HG03571 (cell line): ENCODE results near the gene WDFY4.
"Not testable (repeated sequence)": the region's sequence is repeated elsewhere in the genome, so short reads cannot be mapped to it uniquely, and the experiment has no call there.

Experiments
- ATAC-seq: cut with Tn5 transposase; IDR thresholded peaks from one replicate; pipeline ENCODE4 v1.9.1; 2021; ENCODE audit not compliant: unreplicated experiment

The WDFY4 gene

GRCh38 chr10:48684792-48685623 is at the start of gene WDFY4:
Gene WDFY4 (plus strand): TSS chr10:48684873. CDS start chr10:48709733, 24,860 bp downstream.
- ATAC-seq, result peak; percentile 63

GRCh38 chr10:48634984-48635557 is 49.6 kb upstream of the WDFY4 start:
- no peak for ATAC-seq

DNA sequence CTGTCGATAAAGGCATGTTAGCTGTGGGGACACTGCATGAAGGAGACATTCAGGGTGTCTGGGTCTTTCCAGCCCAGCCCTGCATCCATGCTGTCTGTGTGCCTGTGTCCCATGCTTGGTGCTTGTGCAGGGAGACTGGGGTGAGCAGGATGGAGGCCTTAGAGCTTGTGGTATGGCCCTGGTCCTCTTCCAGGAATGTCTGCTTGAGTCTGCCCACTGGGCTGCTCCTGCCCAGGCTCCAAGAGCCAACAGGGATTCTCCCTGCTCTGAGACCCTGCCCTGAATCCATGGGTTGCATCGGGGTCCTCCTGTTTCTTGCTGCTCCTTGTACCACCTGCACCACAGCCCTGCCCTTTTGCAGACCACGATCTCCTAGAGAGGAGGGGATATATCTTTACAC is 48.4 kb upstream of the WDFY4 start:
- ATAC-seq, result no peak

DNA sequence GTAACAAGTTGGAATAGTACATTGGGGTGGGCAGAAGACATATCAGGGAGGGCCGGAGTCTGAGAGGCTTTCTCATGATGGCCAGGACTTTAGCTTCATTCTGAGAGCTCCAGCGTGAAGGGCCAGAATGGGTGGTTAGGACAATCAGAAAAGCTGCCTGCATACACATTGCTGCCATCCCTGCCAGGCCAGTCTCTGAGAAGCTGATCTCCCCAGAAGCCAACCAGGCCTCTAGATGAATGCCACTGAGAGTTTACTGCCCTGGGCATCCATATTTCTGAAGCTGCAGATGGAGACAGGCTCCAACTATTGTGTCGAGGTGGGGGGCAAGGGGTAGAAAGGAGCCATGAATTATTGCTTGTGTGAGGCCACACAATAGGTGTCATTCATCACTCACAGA is 47.8 kb upstream of the WDFY4 start:
- ATAC-seq, result no peak

DNA sequence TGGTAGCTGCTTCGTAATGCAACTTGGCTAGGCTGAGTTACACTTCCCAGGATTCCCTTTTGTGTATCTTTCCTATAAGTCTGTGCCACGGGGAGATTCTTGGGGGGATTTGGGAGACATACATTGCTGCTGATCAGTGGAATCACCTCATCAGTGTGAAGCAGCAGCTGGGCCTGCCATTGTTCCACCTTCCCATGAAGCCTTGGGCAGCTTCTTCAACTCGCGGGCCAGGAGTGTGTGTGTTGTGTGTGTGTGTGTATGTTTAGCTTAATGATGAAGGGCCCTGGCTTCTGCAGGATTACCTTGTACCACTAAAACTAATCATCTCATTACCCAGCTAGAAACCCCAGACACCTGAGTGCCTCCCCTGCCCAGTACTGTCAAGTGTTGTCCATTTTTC is 46.5 kb upstream of the WDFY4 start:
- ATAC-seq, result no peak

- ATAC-seq, result no peak
Measured at GRCh38 chr10:48638739-48639527, 45.7 kb upstream of the WDFY4 start.

GRCh38 chr10:48639632-48640031 is 45.0 kb upstream of the WDFY4 start:
- ATAC-seq, result no peak

DNA sequence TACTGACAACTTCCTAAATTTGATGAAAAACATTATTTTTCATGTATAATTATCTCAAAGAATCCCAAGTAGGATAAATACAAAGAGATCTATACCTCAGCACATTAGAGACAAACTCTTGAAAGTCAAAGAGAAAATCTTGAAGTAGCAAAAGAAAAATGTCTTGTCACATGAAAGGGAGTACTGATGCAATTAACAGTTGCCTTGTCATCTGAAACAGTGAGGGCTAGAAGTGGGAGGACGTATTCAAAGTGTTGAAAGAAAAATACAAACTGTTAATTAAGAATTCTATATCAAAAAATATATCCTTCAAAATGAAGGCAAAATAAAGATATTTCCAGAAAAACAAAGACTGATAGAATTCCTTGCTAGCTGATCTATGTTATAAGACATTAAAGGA is 44.3 kb upstream of the WDFY4 start:
- ATAC-seq, result no peak

- ATAC-seq, result not testable (repeated sequence)
Measured at GRCh38 chr10:48641099-48641690, 43.5 kb upstream of the WDFY4 start.

- ATAC-seq, result no peak
Measured at GRCh38 chr10:48645600-48645999, 39.1 kb upstream of the WDFY4 start.

- ATAC-seq, result not testable (repeated sequence)
Measured at GRCh38 chr10:48647073-48647472, 37.6 kb upstream of the WDFY4 start.

DNA sequence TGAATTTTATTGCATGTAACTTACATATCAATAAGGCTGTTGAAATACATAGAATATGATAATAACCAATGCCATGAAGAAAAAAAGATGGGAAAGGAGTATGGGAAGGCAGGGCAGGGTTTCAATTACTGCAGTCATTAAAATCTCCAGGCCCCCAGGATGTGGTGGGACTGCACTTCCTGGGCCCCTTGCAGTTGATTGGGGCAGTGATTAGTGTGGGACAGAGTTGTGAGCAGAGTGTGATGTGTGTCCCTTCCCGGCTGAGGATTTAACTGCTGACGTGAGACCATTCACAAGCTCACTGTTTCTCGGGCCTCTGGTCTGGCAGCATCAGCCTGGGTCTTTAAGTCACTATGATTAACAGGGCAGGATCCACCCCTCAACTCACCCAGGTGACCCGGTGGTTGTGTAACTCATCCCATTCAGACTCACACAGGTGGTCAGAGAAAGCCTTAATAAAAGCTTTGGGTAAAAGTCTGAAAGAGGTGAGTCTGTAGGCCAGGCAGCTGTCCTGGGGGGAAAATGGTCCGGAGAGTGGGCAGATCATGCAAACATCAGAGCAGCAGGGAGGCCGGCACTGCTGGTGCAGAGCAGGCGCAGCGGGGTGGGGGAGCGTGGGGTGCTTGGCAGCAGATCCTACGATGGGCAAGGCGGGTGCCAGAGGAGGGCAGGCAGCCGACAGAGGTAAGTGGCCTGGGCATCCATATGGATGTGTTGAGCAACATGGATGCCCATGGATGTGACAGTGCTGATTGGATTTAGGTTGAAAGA is 36.3 kb upstream of the WDFY4 start:
- no peak for ATAC-seq

- ATAC-seq, result no peak
Measured at GRCh38 chr10:48649349-48649944, 35.2 kb upstream of the WDFY4 start.

DNA sequence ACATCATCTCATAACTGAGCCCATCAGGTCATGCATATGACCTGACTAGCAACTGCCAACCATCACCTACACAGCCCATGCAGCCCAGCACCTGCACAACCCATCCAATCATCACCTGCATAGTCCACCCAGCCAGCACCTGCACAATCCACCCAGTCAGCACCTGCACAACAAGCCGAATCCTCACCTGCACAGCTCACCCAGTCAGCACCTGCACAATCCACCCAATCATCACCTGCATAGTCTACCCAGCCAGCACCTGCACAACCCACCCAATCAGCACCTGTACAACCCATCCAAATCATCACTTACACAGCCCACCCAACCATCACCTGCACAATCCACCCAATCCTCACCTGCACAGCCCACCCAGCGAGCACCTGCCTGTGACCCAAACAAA is 33.4 kb upstream of the WDFY4 start:
- ATAC-seq, result no peak

DNA sequence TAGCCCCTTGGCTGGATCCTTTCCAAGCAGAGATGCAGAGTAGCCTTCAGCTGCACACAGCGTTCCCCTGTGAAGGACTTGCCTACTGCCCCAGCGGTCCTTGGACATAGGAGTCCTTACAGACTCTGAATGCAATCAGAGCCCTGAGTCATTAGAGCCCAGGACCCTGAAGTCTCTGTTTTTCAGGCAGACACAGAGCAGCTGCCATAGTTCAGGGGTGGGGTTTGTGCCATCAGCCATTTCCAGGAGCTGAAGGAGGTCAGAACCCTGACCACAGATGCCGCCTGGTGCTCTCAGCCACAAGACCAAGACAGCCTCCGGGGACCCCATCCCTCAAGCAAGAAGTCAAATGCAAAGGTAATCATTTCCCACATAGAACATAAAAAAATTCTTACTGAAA is 32.8 kb upstream of the WDFY4 start:
- ATAC-seq, result no peak

DNA sequence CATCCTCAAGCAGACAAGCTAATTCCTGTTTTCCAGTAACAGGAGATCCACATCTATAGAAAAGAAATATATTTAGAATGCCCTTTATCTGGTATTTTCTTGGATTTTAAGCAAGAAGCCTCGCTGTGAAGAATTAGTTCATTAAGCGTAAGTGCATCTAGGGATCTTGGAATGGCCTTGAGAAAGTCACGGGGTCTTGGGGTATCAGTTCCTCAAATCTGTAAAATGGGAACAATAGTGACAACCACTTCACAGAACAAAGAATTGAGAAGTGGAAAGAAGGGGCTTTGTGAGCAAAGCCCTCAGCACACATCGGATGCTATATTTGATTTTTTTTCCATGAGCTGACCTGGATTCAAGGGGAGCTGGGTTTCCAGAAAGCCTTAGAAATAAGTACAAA is 32.3 kb upstream of the WDFY4 start:
- ATAC-seq, result no peak

- no peak for ATAC-seq
Measured at GRCh38 chr10:48653347-48653746, 31.3 kb upstream of the WDFY4 start.

DNA sequence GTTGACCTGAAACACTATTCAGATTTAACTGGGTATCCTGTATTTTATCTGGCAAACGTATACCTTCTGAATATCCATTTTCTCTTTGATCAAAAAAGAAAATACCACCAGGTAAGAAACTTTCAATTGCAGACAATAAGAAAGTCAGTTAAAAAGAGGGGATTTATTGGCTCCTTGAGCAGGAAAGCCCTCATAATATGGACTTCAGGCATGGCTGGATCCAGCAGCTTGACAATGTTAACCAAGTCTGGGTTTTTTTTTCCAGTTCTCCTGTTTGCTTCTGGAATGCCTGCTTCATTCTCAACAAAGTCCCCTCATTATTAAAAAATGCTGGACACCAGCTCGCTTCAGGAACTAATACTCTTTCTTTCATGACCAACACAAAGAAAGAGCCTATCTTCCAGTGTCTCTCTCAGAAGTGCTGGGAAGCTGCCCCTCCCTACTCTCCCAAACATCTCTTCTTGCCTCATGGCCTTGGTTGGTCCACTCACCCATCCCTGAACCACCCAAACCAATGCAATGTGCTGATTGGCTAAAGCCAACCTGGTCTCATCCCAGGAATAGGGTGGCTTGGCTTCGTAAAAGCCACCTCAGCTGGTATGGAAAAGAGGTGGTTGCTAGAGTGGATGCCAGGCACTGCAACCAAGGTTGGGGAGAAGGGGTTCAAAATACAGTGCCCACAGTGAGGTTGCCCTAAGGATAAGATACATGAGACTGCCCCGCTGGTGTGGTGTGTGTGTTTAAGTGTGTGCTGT is 30.6 kb upstream of the WDFY4 start:
- ATAC-seq, result no peak

DNA sequence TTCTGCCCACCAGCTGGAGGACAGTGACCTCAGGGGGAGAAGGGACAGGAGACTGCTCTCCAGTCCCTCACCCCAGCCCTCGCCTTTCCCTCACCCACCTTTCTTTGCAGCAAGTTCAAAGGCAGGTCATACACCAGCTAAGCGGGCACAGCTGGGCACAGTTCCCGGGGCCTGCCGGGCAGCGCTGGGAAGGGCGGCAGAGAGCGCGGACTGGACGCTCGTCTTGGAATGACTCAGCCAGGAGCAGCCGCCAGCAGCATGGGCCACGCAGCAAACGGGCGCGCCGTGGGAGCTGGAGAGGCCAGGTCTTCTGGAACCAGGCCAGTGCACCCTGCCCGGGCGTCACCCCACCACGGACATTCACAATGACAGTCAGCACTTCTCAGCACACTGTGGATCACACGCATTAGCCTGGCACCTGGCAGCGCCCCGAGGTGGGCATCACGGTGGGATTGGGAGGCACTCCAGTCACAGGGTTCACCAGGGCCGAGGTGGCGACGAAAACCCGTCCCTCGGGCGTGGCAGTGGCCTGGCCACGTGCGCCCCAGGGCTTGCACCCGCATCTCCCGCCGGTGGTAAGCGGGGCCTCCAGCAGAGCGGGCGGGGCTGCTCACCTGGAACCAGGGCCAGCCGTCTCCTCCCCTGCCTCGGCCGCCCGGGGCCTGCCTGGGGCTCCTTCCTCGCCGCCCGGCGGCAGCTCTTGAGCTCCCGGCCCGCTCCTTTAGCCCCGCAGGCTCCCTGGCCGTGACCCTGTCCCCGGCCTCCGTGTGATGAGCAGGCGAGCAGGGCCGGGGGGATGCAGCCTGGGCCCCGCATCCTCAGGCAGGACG is 29.0 kb upstream of the WDFY4 start:
- ATAC-seq, result no peak
